Prostate gland (tissue), 2 donors: ENCODE results near the gene OR52I2. TPM values are rescaled to one million over a fixed set of nuclear protein-coding genes. Genes with fewer than 3 reads are reported as not detected.

Experiments
- DNase-seq: peaks from one replicate; pipeline ENCODE4 v3.0.0-alpha.2; 2019; ENCODE audit warnings: low spot score
- H3K27ac ChIP-seq, 2 donors: fragments of 200-600 bp; sonication (generic); 2 replicates each; pipeline ENCODE4 v1.5.1; 2017 to 2019
- H3K27me3 ChIP-seq: fragments of 200-600 bp; sonication (generic); replicated peaks from 2 replicates; pipeline ENCODE4 v1.5.1; 2019; ENCODE audit not compliant: insufficient read depth
- H3K36me3 ChIP-seq, 2 donors: fragments of 200-600 bp; sonication (generic); 1 replicate in 1 of 2; 2 replicates in 1 of 2; pipeline versions ENCODE4 v1.5.1 to v1.8.1; 2017 to 2019
- H3K4me1 ChIP-seq: fragments of 200-600 bp; sonication (generic); replicated peaks from 2 replicates; pipeline ENCODE4 v1.5.1; 2019
- H3K4me3 ChIP-seq, 2 donors: fragments of 200-600 bp; sonication (generic); 2 replicates each; pipeline ENCODE4 v1.5.1; 2017 to 2019
- H3K9me3 ChIP-seq: fragments of 200-600 bp; sonication (generic); 2 replicates; pipeline ENCODE4 v1.5.1; 2017
- POLR2A ChIP-seq: fragments of 450-650 bp; IDR thresholded peaks from one replicate; pipeline ENCODE4 v1.6.1; 2016; ENCODE audit warnings: antibody characterized with exemption, mild to moderate bottlenecking
- POLR2AphosphoS5 ChIP-seq: sonication (generic); formaldehyde crosslinking; IDR thresholded peaks from one replicate; pipeline ENCODE4 v1.6.1; 2017; ENCODE audit warnings: antibody characterized with exemption
- WGBS: methylation state at CpG from one replicate; pipeline ENCODE4 v1.1.5; 2018; 5-methylcytosine and 5-hydroxymethylcytosine counted together
- intact Hi-C: fragments of 100-400 bp; cut with DNase I; formaldehyde crosslinking; loops from one replicate; pipeline ENCODE4 v1.14.2; 2022
- total RNA-seq, 2 donors: library from RNA; depleted of rRNA; stranded (reverse); fragments of >200 nt; gene quantifications; one replicate each; pipeline ENCODE4 v1.1.0, GENCODE V29; 2016
- TF ChIP-seq, protein P1 (sequence below), 4 experiments: fragments of 200-600 bp in 2 of 4; fragments of 450-650 bp in 2 of 4; sonication (generic) in 2 of 4; IDR thresholded peaks; 1 replicate in 3 of 4; 2 replicates in 1 of 4; pipeline ENCODE4 v1.5.1; 2016 to 2019; ENCODE audit warnings: antibody characterized with exemption in 4 of 4, mild to moderate bottlenecking in 2 of 4, moderate library complexity in 2 of 4

OR52I2 gene
- total RNA-seq, 2 donors from 2014 or later, result not detected

DNA sequence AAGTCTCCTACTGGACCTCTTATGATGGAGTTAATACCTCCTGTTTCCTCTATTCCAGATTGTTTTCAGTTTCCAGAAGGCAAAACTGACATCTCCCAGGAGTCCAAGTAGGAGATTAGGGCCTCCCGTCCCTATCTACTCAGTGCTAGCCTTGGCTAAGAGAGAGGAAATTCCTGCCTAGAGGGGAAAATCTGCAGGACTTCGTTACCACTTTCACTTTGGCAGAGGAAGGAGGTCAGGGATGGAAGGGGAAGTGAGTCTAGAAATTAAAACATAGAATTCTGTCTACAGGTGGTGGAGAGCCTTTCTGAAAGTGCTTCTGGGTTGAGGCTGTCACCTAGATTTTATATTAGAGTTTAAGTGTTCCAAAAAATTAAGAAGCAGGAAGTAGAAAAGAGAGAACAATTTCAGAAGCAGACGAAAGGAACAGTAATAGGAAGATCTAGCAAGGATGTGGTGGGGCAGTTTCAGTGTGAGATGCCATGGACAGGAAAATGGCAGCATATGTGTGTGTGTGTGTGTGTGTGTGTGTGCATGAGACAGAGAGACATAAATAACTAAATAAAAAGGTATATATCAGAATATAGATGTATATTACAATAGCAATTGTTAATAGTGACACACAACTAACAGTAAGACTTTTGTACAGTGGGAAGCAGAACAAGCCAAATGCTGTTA lies 28.9 kb downstream of the OR52I2 start:
- Histone ChIP-seq H3K9me3 (no peaks in the 10 kb centered on the region), H3K4me1 (no peaks in the 10 kb centered on the region), H3K4me3 (no peak overlapping the region), H3K27ac (no peak overlapping the region), H3K27me3 (no peaks in the 10 kb centered on the region), H3K36me3 (no peaks in the 10 kb centered on the region)
- intact Hi-C loops, result no loop called here
- TF ChIP-seq, protein P1, sequence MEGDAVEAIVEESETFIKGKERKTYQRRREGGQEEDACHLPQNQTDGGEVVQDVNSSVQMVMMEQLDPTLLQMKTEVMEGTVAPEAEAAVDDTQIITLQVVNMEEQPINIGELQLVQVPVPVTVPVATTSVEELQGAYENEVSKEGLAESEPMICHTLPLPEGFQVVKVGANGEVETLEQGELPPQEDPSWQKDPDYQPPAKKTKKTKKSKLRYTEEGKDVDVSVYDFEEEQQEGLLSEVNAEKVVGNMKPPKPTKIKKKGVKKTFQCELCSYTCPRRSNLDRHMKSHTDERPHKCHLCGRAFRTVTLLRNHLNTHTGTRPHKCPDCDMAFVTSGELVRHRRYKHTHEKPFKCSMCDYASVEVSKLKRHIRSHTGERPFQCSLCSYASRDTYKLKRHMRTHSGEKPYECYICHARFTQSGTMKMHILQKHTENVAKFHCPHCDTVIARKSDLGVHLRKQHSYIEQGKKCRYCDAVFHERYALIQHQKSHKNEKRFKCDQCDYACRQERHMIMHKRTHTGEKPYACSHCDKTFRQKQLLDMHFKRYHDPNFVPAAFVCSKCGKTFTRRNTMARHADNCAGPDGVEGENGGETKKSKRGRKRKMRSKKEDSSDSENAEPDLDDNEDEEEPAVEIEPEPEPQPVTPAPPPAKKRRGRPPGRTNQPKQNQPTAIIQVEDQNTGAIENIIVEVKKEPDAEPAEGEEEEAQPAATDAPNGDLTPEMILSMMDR (IDR thresholded peaks at IDR 0.05), result no peak
- TF ChIP-seq POLR2A (no peak), POLR2AphosphoS5 (no peak)
- 51% methylated on average over 3 of the region's 3 CpGs for WGBS
- DNase-seq, result no peak

DNA sequence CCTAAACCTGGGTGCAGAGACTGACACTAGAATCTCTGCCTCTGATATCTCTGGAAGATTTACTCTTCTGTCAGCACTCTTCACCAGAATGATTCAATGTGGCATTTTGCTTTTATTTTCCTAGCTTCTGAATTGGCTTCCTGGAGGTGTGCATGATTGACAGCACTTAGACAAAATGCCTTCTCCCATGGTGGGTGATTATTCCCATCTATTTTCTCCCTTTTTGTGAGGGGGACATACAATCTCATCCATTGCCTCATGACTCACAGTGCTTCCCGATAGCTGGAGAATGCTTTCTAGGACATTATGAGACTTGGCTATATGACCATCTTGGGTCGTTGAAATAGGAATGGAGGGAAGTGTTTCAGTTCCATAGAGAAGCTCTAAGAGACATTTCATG lies 30.4 kb downstream of the OR52I2 start:
- WGBS, result 90% methylated on average over 2 of the region's 2 CpGs
- Histone ChIP-seq H3K36me3 (no peaks in the 10 kb centered on the region), H3K9me3 (no peaks in the 10 kb centered on the region), H3K4me1 (no peaks in the 10 kb centered on the region), H3K27ac (no peak overlapping the region), H3K27me3 (no peaks in the 10 kb centered on the region), H3K4me3 (no peak overlapping the region)
- intact Hi-C loops, result no loop called here
- no peak for TF ChIP-seq POLR2A
- TF ChIP-seq, protein P1 (IDR thresholded peaks at IDR 0.05), result no peak
- no peak for TF ChIP-seq POLR2AphosphoS5
- no peak for DNase-seq

DNA sequence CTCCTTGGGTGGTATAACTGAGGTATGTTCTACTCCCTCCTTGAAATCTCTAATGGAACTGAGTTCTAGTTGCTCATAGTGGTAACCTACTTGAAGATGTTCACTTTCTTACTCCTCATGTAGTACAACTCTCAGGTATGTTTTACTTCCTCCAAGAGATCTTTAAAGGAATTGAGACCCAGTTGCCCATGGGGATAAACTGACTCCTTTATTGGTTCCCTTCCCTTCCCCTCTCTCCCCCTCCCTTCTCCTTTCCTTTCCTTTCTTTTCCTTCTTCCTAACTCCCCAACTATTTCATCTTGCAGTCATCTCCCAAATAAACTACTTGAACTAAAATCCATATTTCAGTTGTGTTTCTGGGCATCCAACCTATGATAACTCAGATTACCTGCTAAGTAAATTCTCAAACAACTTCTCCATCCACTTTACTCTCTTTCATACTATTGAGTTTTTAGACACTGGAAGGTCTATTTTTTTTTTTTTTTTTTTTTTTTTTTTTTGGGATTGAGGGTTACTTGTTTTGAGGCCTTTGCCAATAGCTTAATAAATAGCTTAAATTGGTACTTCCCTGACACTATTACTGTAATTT lies 34.4 kb downstream of the OR52I2 start:
- Histone ChIP-seq H3K9me3 (no peaks in the 10 kb centered on the region), H3K36me3 (no peaks in the 10 kb centered on the region), H3K27me3 (no peaks in the 10 kb centered on the region), H3K27ac (no peak overlapping the region), H3K4me1 (no peaks in the 10 kb centered on the region), H3K4me3 (no peak overlapping the region)
- TF ChIP-seq, protein P1 (IDR thresholded peaks at IDR 0.05), result no peak
- no peak for TF ChIP-seq POLR2AphosphoS5
- no peak for TF ChIP-seq POLR2A
- no peak for DNase-seq
- intact Hi-C loops, result no loop called here

DNA sequence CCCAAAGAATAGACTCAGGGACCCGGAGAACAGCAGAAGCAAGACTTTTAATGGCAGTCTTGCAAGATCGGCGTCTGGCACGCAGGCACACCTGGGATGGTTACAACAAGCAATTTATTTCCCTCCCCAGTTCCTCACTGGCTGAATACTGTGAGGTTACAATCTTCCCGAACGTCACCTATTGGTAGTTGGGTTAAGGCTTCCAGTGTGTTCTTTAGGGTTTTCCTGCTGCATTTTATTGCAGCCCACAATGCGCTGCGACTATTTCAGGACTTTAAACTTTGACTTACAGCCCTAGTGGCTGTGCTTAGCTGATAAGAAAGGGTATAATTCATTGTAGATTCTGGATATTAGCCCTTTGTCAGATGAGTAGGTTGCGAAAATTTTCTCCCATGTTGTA lies 38.0 kb downstream of the OR52I2 start:
- H3K36me3 ChIP-seq, result no peaks in the 10 kb centered on the region
- no peak for DNase-seq
- TF ChIP-seq, protein P1 (IDR thresholded peaks at IDR 0.05), result no peak
- TF ChIP-seq POLR2AphosphoS5, result no peak
- no peak for TF ChIP-seq POLR2A
- H3K27ac ChIP-seq, result no peak overlapping the region
- H3K9me3 ChIP-seq, result no peaks in the 10 kb centered on the region
- H3K27me3 ChIP-seq, result no peaks in the 10 kb centered on the region
- no peaks in the 10 kb centered on the region for H3K4me1 ChIP-seq
- H3K4me3 ChIP-seq, result no peak overlapping the region
- WGBS, result 73% methylated on average over 9 of the region's 9 CpGs
- intact Hi-C loops, result no loop called here
